ENCODE measurements around the gene PSMA2.

The PSMA2 gene

GRCh38 chr7:42939457-42940240, 7.7 kb upstream of the PSMA2 start:
- DNase-seq = no peak

DNA sequence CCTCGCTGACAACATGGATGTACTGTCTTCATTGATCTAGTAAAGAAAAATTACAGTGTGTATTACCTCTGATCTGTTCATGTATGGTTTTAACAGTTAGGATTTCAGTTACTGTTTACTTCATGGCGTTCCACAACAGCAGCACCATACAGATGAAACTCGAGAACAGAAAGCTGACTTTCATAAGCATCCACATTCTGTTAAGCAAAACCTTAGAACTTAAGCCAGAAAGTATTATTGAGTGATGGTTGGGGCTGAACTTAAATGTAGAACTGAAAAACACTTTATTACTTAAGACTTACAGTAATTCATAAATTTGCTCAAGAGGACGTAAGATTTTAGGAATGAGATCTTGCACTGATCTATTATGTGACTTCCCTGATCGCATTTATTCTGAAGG, 3.9 kb upstream of the PSMA2 start:
- no peak for DNase-seq

GRCh38 chr7:42934291-42934690, 2.3 kb upstream of the PSMA2 start:
- no peak for DNase-seq

DNA sequence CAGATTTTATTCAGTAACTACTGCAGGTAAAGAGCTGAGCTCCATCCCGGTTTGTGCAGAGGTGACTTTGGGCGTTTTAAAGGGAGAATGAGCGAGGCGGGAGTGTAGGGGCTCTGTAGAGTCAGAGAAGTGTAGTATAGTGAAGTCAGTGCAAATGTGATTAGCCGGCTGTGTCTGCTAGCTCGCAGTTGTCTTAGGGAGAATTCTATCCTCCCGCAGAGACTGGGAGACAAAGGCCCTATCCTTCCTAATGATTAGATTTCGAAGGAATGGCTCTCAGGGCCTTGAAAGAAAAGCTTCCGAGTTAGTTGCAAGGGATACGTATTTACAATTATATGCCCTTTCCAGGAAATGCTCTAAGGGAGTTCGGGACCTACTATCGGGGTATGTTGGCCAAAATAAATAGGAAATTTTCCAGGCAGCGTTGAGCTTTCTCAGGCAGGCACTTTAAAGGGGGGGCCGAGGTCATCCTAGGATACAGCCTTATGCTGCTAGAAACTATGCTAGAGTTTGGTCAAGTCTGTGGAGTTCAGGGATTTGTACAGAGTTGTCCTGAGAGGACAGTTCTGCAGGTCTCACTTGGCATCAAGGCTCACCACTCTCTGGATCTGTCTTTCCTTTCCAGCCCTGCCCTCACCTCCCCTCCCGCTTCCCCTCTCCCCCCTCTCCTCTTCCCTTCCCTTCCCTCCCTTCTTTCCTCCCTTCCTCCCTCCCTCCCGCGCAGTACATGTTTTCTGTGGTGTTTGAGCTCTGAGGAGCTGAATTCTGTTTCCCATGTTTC, 1.0 kb upstream of the PSMA2 start:
- peak in 1 of 2 experiments; percentile 19 for DNase-seq

GRCh38 chr7:42931447-42931833, 534 bp downstream of the PSMA2 start:
- no peak for DNase-seq

GRCh38 chr7:42930889-42931288, 1.1 kb downstream of the PSMA2 start:
- DNase-seq = no peak

DNA sequence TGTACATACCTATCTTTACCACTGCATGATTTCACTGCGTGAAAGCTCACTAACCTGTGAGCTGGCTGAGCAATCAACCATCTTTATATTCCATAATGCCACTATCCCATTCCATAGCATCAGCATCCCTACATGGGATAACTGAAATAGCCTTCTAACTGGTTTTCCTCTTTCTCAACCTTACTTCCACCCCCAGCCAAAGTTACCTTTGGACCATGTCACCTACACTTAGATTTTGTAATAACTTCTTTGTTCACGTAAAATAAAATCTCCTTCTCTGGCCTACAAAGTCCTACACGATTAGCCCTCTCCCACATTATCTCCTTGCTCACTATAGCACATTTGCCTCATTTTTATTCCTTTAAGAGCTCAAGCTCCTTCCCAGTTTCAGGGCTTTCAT, 2.5 kb downstream of the PSMA2 start:
- no peak for DNase-seq

GRCh38 chr7:42928754-42929153, 3.2 kb downstream of the PSMA2 start:
- no peak for DNase-seq

GRCh38 chr7:42926204-42926603, 5.8 kb downstream of the PSMA2 start:
- no peak for DNase-seq

DNA sequence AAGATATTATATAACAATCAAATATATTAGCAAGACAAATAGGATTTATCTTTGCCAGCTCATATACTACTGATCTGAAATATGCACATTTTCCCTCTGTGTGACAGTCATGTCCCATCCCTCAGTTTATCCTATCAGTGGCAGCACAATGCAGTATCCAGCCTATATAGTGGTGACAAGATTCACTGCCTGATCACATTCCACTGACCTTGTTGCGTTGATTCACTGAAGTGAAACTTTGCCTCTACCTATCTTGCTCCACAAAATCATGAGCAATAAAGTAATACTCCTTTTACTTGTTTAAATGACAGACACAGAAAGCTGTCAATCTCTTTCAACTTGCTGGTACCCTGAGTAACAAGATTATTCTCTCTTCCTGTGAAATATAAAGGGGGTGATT, 6.3 kb downstream of the PSMA2 start:
- DNase-seq = no peak

- no peak for DNase-seq
These were observed 7.6 kb downstream of the PSMA2 start for GRCh38 chr7:42924223-42924838.

- no peak for DNase-seq
These were observed 9.8 kb downstream of the PSMA2 start for GRCh38 chr7:42922017-42922753.

GRCh38 chr7:42915356-42915755, 16.6 kb downstream of the PSMA2 start:
- no peak for DNase-seq

- DNase-seq = peak in 1 of 2 experiments; percentile 50
These were observed 17.4 kb downstream of the PSMA2 start for GRCh38 chr7:42914421-42915045.

- DNase-seq = no peak
These were observed 18.0 kb downstream of the PSMA2 start for GRCh38 chr7:42914009-42914408.

DNA sequence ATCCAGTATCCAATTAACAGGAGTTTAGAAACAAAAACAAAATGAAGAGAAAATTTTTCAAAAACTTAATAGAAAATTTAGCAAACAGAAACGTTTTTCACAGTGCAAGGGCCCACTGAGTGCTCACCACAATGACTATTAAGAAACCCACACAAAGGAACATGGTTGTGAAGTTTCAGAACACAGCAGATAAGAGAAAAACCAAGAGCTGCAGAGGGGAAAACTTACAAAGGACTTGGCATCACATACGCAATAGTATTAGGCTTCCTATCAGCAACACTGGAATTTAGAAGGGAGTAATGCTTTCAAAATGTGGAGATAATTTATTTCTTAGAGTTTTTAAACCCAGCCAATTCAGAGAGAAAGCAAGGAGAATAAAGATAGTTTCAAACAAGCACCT, 18.4 kb downstream of the PSMA2 start:
- no peak for DNase-seq

- peak; percentile 69 to 88 for DNase-seq
These were observed 20.2 kb downstream of the PSMA2 start, which contains the start of gene C7orf25 for GRCh38 chr7:42911454-42912447. TSS of gene C7orf25 (minus strand) at chr7:42912070. CDS start at chr7:42910900, 1,170 bp downstream.

GRCh38 chr7:42910306-42910705, 21.7 kb downstream of the PSMA2 start:
- DNase-seq = no peak

DNA sequence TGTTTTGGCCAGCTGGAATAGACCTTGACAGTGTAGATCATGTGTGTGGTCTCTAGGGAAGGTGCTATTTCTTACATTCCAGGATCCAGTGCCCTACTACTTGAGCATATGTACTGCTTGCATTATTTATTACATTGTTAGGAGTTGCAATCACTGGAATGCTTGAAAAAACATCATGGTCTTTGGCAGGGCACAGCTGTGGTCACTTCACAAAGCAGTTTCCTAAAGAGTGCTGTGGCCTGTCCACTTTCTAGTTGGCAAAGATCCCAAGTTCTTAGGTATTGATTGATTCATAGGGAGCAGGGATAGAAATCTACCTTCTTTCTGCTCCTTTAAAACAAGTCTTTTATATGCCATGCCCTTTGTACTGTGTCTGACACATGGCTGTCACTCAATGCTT, 24.7 kb downstream of the PSMA2 start:
- no peak for DNase-seq

GRCh38 chr7:42906181-42906580, 25.8 kb downstream of the PSMA2 start:
- DNase-seq = no peak

DNA sequence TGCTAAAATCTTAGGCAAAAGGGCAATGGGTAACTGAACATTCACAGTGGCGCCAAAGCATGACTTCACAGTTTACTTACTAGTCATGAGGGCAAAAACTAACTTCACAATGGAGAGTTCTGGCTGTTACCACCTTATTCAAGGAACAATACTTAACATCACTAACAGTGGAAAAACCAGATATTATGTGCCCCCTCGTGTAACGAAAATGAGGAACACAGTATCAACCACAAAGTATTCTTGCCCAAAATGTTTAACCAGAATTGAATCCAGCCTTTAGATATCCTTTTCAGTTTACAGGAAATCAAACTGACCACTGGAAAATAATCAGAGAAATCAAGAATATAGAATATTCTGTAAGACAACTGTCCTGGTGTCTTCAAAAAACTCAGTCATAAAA, 29.6 kb downstream of the PSMA2 start:
- no peak for DNase-seq
